Neural progenitor cell (in vitro differentiated cells): ENCODE measurements around the gene RPS6KA2. TPM values are rescaled to one million over a fixed set of nuclear protein-coding genes. Genes with fewer than 3 reads are reported as not detected.

ENCODE experiments used
- DNase-seq: peaks from one replicate; pipeline ENCODE4 v3.0.0-alpha.2; 2016; ENCODE audit warnings: low spot score
- H2AFZ ChIP-seq: fragments of 200-600 bp; sonication (generic); replicated peaks from 2 replicates; pipeline ENCODE4 v1.6.1; 2016; ENCODE audit warnings: antibody characterized with exemption
- H3F3A ChIP-seq: fragments of 200-600 bp; sonication (generic); 2 replicates; pipeline ENCODE4 v1.6.1; 2016; ENCODE audit warnings: antibody characterized with exemption, low read depth
- H3K27ac ChIP-seq: fragments of 200-600 bp; sonication (generic); 2 replicates; pipeline ENCODE4 v1.5.1; 2016; ENCODE audit warnings: mild to moderate bottlenecking
- H3K27me3 ChIP-seq: fragments of 200-600 bp; sonication (generic); 2 replicates; pipeline ENCODE4 v1.6.1; 2016; ENCODE audit warnings: mild to moderate bottlenecking, moderate library complexity
- H3K36me3 ChIP-seq: fragments of 200-600 bp; sonication (generic); 2 replicates; pipeline ENCODE4 v1.5.1; 2016
- H3K4me1 ChIP-seq: fragments of 200-600 bp; sonication (generic); 2 replicates; pipeline ENCODE4 v1.6.1; 2016; ENCODE audit warnings: mixed run types
- H3K4me2 ChIP-seq: fragments of 200-600 bp; sonication (generic); 2 replicates; pipeline ENCODE4 v1.6.1; 2016
- H3K4me3 ChIP-seq: fragments of 200-600 bp; sonication (generic); 2 replicates; pipeline ENCODE4 v1.5.1; 2016
- H3K79me2 ChIP-seq: fragments of 200-600 bp; sonication (generic); 2 replicates; pipeline ENCODE4 v1.6.1; 2016; ENCODE audit warnings: low read depth
- H3K9ac ChIP-seq: fragments of 200-600 bp; sonication (generic); 2 replicates; pipeline ENCODE4 v1.6.1; 2016
- H3K9me3 ChIP-seq: fragments of 200-600 bp; sonication (generic); 2 replicates; pipeline ENCODE4 v1.5.1; 2016; ENCODE audit warnings: low read depth
- H4K20me1 ChIP-seq: fragments of 200-600 bp; sonication (generic); 2 replicates; pipeline ENCODE4 v1.6.1; 2016; ENCODE audit warnings: low read depth
- H3K27ac Mint-ChIP-seq: 3 replicates; pipeline ENCODE4 v1.8.0; 2021; ENCODE audit warnings: mixed read lengths
- H3K27me3 Mint-ChIP-seq: 2 replicates; pipeline ENCODE4 v1.8.0; 2022; ENCODE audit warnings: low read depth, mild to moderate bottlenecking, inconsistent platforms, moderate library complexity, mixed read lengths; ENCODE audit not compliant: insufficient read depth
- H3K36me3 Mint-ChIP-seq: 3 replicates; pipeline ENCODE4 v1.8.0; 2021; ENCODE audit warnings: mixed read lengths
- H3K4me1 Mint-ChIP-seq: 3 replicates; pipeline ENCODE4 v1.8.0; 2021; ENCODE audit warnings: mixed read lengths
- H3K4me3 Mint-ChIP-seq: 3 replicates; pipeline ENCODE4 v1.8.0; 2021; ENCODE audit warnings: mild to moderate bottlenecking, moderate library complexity, mixed read lengths
- H3K9me3 Mint-ChIP-seq: 3 replicates; pipeline ENCODE4 v1.8.0; 2020; ENCODE audit warnings: mixed read lengths
- CTCF ChIP-seq: fragments of 200-600 bp; sonication (generic); IDR thresholded peaks from 2 replicates; pipeline ENCODE4 v1.5.1; 2017; ENCODE audit warnings: antibody characterized with exemption, mild to moderate bottlenecking
- EZH2 ChIP-seq: fragments of 200-600 bp; sonication (generic); IDR thresholded peaks from 2 replicates; pipeline ENCODE4 v1.6.1; 2017; ENCODE audit warnings: antibody characterized with exemption, mild to moderate bottlenecking, moderate library complexity
- EZH2phosphoT487 ChIP-seq: fragments of 200-600 bp; sonication (generic); IDR thresholded peaks from 2 replicates; pipeline ENCODE4 v1.6.1; 2017; ENCODE audit warnings: antibody characterized with exemption
- total RNA-seq: library from RNA; depleted of rRNA; stranded (reverse); fragments of >200 nt; gene quantifications from 2 replicates; pipeline ENCODE4 v1.2.3, GENCODE V29; 2015; ENCODE audit warnings: low replicate concordance

The RPS6KA2 gene
- total RNA-seq, 1 donor from 2014 or later = 8.2 TPM

- Mint-ChIP-seq H3K36me3 (peaks cover 11% of the 10 kb centered on the region), H3K27ac (peak overlapping the region; percentile 14), H3K4me1 (peaks cover 39% of the 10 kb centered on the region), H3K9me3 (no peaks in the 10 kb centered on the region), H3K4me3 (no peak overlapping the region), H3K27me3 (no peaks in the 10 kb centered on the region)
- Histone ChIP-seq H3K4me2 (no peak overlapping the region), H3K36me3 (no peaks in the 10 kb centered on the region), H4K20me1 (no peaks in the 10 kb centered on the region), H3K4me1 (peaks cover 18% of the 10 kb centered on the region), H3K79me2 (peaks cover 6% of the 10 kb centered on the region), H2AFZ (no peak overlapping the region), H3F3A (no peaks in the 10 kb centered on the region), H3K27me3 (no peaks in the 10 kb centered on the region), H3K27ac (no peak overlapping the region), H3K4me3 (no peak overlapping the region), H3K9ac (no peak overlapping the region), H3K9me3 (no peaks in the 10 kb centered on the region)
- no peak for DNase-seq
- no peak for TF ChIP-seq CTCF
- TF ChIP-seq EZH2 = no peak
- no peak for TF ChIP-seq EZH2phosphoT487
These were observed 57.8 kb downstream of the RPS6KA2 start for GRCh38 chr6:166569206-166569605.

GRCh38 chr6:166567813-166568212, 59.2 kb downstream of the RPS6KA2 start:
- no peaks in the 10 kb centered on the region for H3K27me3 ChIP-seq
- H3K4me3 ChIP-seq = no peak overlapping the region
- H3K4me1 Mint-ChIP-seq = peaks cover 36% of the 10 kb centered on the region
- H3K27me3 Mint-ChIP-seq = no peaks in the 10 kb centered on the region
- H3K9ac ChIP-seq = no peak overlapping the region
- TF ChIP-seq EZH2 (no peak), EZH2phosphoT487 (no peak), CTCF (no peak)
- no peak overlapping the region for H3K4me3 Mint-ChIP-seq
- no peak overlapping the region for H3K27ac ChIP-seq
- peaks cover under 1% of the 10 kb centered on the region for H3K9me3 Mint-ChIP-seq
- H3K36me3 Mint-ChIP-seq = peaks cover 8% of the 10 kb centered on the region
- H3K4me1 ChIP-seq = peaks cover 9% of the 10 kb centered on the region
- H3K79me2 ChIP-seq = peaks cover 6% of the 10 kb centered on the region
- no peaks in the 10 kb centered on the region for H4K20me1 ChIP-seq
- no peak overlapping the region for H3K27ac Mint-ChIP-seq
- H3K4me2 ChIP-seq = no peak overlapping the region
- H2AFZ ChIP-seq = no peak overlapping the region
- H3F3A ChIP-seq = no peaks in the 10 kb centered on the region
- H3K36me3 ChIP-seq = no peaks in the 10 kb centered on the region
- H3K9me3 ChIP-seq = no peaks in the 10 kb centered on the region
- DNase-seq = no peak

GRCh38 chr6:166567107-166567506, 59.9 kb downstream of the RPS6KA2 start:
- Histone ChIP-seq H3K9me3 (no peaks in the 10 kb centered on the region), H3K36me3 (no peaks in the 10 kb centered on the region), H3K9ac (no peak overlapping the region), H3K4me2 (no peak overlapping the region), H3F3A (no peaks in the 10 kb centered on the region), H3K27me3 (no peaks in the 10 kb centered on the region), H3K4me1 (peaks cover 8% of the 10 kb centered on the region), H2AFZ (no peak overlapping the region), H4K20me1 (no peaks in the 10 kb centered on the region), H3K4me3 (no peak overlapping the region), H3K79me2 (peaks cover 6% of the 10 kb centered on the region), H3K27ac (no peak overlapping the region)
- peaks cover 8% of the 10 kb centered on the region for H3K36me3 Mint-ChIP-seq
- peaks cover 29% of the 10 kb centered on the region for H3K4me1 Mint-ChIP-seq
- no peak overlapping the region for H3K4me3 Mint-ChIP-seq
- TF ChIP-seq EZH2phosphoT487 (no peak), EZH2 (no peak), CTCF (no peak)
- no peak overlapping the region for H3K27ac Mint-ChIP-seq
- H3K9me3 Mint-ChIP-seq = peaks cover 2% of the 10 kb centered on the region
- H3K27me3 Mint-ChIP-seq = no peaks in the 10 kb centered on the region
- no peak for DNase-seq
